Embryonic facial prominence (tissue), 1 donor: ENCODE data around the gene GALE.

Source experiments
- DNase-seq: peaks from one replicate; pipeline ENCODE4 v3.0.0-alpha.2; 2016; ENCODE audit errors: extremely low spot score

The GALE gene

DNA sequence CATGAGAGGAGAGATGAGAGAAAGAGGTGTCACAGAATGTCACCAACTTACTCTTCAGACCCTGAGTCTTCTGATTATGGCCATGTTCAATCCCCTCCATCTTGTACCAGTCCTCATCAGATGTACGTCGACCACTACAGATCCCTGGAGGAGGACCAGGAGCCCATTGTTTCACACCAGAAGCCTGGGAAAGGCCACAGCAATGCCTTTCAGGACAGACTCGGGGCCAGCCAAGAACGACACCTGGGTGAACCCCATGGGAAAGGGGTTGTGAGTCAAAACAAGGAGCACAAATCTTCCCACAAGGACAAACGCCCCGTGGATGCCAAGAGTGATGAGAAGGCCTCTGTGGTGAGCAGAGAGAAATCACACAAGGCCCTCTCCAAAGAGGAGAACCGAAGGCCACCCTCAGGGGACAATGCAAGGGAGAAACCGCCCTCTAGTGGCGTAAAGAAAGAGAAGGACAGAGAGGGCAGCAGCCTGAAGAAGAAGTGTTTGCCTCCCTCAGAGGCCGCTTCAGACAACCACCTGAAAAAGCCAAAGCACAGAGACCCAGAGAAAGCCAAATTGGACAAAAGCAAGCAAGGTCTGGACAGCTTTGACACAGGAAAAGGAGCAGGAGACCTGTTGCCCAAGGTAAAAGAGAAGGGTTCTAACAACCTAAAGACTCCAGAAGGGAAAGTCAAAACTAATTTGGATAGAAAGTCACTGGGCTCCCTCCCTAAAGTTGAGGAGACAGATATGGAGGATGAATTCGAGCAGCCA lies 49.3 kb downstream of the GALE start:
- DNase-seq: no peak

DNA sequence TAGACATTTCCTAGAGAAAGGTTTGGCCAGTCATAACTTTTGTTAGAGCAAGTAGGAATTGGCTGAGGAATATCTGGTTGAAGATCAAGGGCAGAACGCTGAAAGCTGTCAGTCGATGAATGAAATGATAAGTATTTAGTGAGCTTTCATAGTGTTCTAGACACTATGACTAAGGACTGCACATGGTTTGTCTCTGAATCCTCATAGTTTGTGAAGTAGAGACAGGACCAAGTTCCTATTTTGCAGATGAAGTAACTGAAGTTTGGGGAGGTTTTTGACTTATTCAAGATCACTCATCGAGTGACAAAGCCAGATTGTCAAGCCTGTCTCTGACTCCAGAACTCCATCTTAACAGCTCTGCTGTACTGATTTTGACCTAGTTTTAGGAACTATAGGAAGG lies 52.5 kb downstream of the GALE start:
- DNase-seq: no peak
